Subcutaneous abdominal adipose tissue (tissue), 5 donors: ENCODE data around the gene UNC119.

Experiments used
- H3K27ac ChIP-seq: one replicate; pipeline ENCODE4 v1.7.0; 2013; ENCODE audit warnings: low read depth, mild to moderate bottlenecking, inconsistent platforms, low read length, moderate library complexity
- H3K27me3 ChIP-seq, 5 donors: one replicate each; pipeline ENCODE4 v1.7.0; 2013; ENCODE audit warnings: low read length in 5 of 5, inconsistent platforms in 1 of 5; ENCODE audit not compliant: control insufficient read depth in 5 of 5, insufficient read depth in 4 of 5
- H3K36me3 ChIP-seq, 5 donors: one replicate each; pipeline ENCODE4 v1.7.0; 2013; ENCODE audit warnings: low read length in 5 of 5; ENCODE audit not compliant: control insufficient read depth in 5 of 5, insufficient read depth in 5 of 5
- H3K4me1 ChIP-seq, 5 donors: one replicate each; pipeline ENCODE4 v1.7.0; 2013; ENCODE audit warnings: low read length in 5 of 5, mild to moderate bottlenecking in 3 of 5, moderate library complexity in 1 of 5; ENCODE audit not compliant: control insufficient read depth in 5 of 5, insufficient read depth in 5 of 5
- H3K4me3 ChIP-seq, 5 donors: one replicate each; pipeline ENCODE4 v1.7.0; 2013; ENCODE audit warnings: low read length in 5 of 5, low read depth in 1 of 5
- H3K9ac ChIP-seq, 5 donors: one replicate each; pipeline ENCODE4 v1.7.0; 2013; ENCODE audit warnings: low read length in 5 of 5, mild to moderate bottlenecking in 4 of 5, moderate library complexity in 3 of 5
- H3K9me3 ChIP-seq, 5 donors: one replicate each; pipeline ENCODE4 v1.7.0; 2013; ENCODE audit warnings: low read length in 5 of 5; ENCODE audit not compliant: control insufficient read depth in 5 of 5
- donor health status: healthy.
- donor health status: healthy.
- donor health status: healthy.
- donor health status: healthy.
- donor health status: healthy.

The UNC119 gene

GRCh38 chr17:28545787-28546415 is 6.5 kb downstream of the UNC119 start:
- H3K27ac ChIP-seq: no peak overlapping the region
- peaks cover 1 to 21% (median 14%) of the 10 kb centered on the region in 5 donors for H3K4me1 ChIP-seq
- H3K4me3 ChIP-seq: no peak overlapping the region
- no peaks in the 10 kb centered on the region for H3K9me3 ChIP-seq
- H3K9ac ChIP-seq: no peak overlapping the region
- no peaks in the 10 kb centered on the region for H3K27me3 ChIP-seq
- peaks cover 0 to 18% (median 11%) of the 10 kb centered on the region in 5 donors for H3K36me3 ChIP-seq

DNA sequence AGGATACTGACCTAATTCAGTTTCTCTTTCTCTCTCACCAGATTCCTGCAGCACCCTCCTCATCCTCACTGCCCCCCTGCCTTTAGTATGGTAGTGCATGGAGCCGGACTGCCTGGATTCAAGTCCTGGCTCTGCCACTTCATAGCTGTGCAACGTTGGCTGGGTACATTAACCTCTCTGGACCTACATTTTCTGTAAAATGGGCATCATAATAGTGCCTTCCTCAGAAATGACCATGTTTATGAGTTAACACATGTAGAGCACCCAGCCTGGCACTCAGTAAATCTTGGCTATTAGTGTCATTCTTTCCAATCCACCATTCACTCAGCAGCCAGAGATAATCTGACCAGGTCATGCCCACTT is 7.3 kb downstream of the UNC119 start:
- Histone ChIP-seq H3K9ac (no peak overlapping the region), H3K27me3 (no peaks in the 10 kb centered on the region), H3K4me1 (peaks cover 0 to 14% (median 10%) of the 10 kb centered on the region in 5 donors), H3K9me3 (no peaks in the 10 kb centered on the region), H3K27ac (no peak overlapping the region), H3K36me3 (peaks cover 0 to 18% (median 11%) of the 10 kb centered on the region in 5 donors), H3K4me3 (no peak overlapping the region)

GRCh38 chr17:28544402-28545140 is 7.9 kb downstream of the UNC119 start:
- Histone ChIP-seq H3K9ac (no peak overlapping the region), H3K27me3 (no peaks in the 10 kb centered on the region), H3K36me3 (peaks cover 0 to 18% (median 11%) of the 10 kb centered on the region in 5 donors), H3K4me1 (peaks cover 0 to 8% (median 4%) of the 10 kb centered on the region in 5 donors), H3K27ac (no peak overlapping the region), H3K4me3 (no peak overlapping the region), H3K9me3 (no peaks in the 10 kb centered on the region)

- no peaks in the 10 kb centered on the region for H3K9me3 ChIP-seq
- peaks cover 0 to 3% (median 0%) of the 10 kb centered on the region in 5 donors for H3K4me1 ChIP-seq
- H3K9ac ChIP-seq: no peak overlapping the region
- H3K36me3 ChIP-seq: peaks cover 0 to 4% (median under 1%) of the 10 kb centered on the region in 5 donors
- no peak overlapping the region for H3K27ac ChIP-seq
- peaks cover 0 to 3% (median 0%) of the 10 kb centered on the region in 5 donors for H3K27me3 ChIP-seq
- H3K4me3 ChIP-seq: no peak overlapping the region
Measured at GRCh38 chr17:28541439-28541838, 11.0 kb downstream of the UNC119 start.

DNA sequence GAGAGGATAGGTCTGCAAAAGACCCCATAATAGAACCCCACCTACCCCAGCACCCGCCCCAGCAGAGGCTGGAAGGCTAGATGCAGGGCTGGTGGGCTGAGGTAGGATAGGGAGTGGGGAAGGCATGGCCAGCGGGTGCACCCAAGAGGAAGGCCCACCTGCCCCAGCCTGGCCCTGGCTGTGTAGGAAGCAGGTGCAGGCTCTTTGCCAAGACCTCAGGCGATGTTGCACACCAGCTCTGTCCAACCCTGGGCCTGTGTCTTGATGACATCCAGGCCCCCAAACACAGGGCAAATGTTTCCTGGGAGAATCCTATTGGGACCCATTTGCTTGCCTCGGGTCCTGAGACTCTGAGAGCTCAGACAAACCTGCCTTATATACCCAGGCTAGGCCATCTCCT is 12.2 kb downstream of the UNC119 start:
- no peak overlapping the region for H3K9ac ChIP-seq
- no peak overlapping the region for H3K4me3 ChIP-seq
- no peaks in the 10 kb centered on the region for H3K4me1 ChIP-seq
- H3K27ac ChIP-seq: no peak overlapping the region
- no peaks in the 10 kb centered on the region for H3K9me3 ChIP-seq
- no peaks in the 10 kb centered on the region for H3K36me3 ChIP-seq
- H3K27me3 ChIP-seq: peaks cover 0 to 3% (median 0%) of the 10 kb centered on the region in 5 donors

GRCh38 chr17:28538296-28538895 is 14.0 kb downstream of the UNC119 start:
- H3K27ac ChIP-seq: no peak overlapping the region
- no peak overlapping the region for H3K4me3 ChIP-seq
- no peaks in the 10 kb centered on the region for H3K4me1 ChIP-seq
- no peaks in the 10 kb centered on the region for H3K9me3 ChIP-seq
- no peak overlapping the region for H3K9ac ChIP-seq
- no peaks in the 10 kb centered on the region for H3K36me3 ChIP-seq
- peaks cover 0 to 3% (median 0%) of the 10 kb centered on the region in 5 donors for H3K27me3 ChIP-seq

DNA sequence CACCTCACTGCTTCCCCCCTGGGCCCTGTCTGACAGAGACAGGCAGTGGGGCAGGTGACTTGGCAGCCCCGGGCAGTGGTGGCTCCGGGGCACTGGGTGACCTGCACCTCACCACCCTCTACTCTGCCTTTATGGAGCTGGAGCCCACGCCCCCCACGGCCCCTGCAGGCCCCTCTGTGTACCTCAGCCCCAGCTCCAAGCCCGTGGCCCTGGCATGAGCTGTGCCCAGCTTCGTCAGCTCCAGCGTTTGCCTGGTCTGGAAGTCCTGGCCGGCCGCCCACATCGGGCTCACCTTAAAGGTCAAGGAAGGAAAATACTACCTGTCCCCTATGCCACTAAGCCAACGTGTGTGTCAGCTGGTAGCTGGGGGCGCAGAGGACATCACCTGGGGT is 15.2 kb downstream of the UNC119 start:
- H3K4me3 ChIP-seq: no peak overlapping the region
- H3K9ac ChIP-seq: no peak overlapping the region
- no peak overlapping the region for H3K27ac ChIP-seq
- H3K27me3 ChIP-seq: peaks cover 0 to 3% (median 0%) of the 10 kb centered on the region in 5 donors
- no peaks in the 10 kb centered on the region for H3K36me3 ChIP-seq
- no peaks in the 10 kb centered on the region for H3K4me1 ChIP-seq
- H3K9me3 ChIP-seq: no peaks in the 10 kb centered on the region

- Histone ChIP-seq H3K4me1 (no peaks in the 10 kb centered on the region), H3K36me3 (no peaks in the 10 kb centered on the region), H3K27ac (no peak overlapping the region), H3K4me3 (no peak overlapping the region), H3K27me3 (peaks cover 0 to 3% (median 1%) of the 10 kb centered on the region in 5 donors), H3K9me3 (no peaks in the 10 kb centered on the region), H3K9ac (no peak overlapping the region)
Measured at GRCh38 chr17:28536532-28537218, 15.7 kb downstream of the UNC119 start.

GRCh38 chr17:28534740-28535375 is 17.6 kb downstream of the UNC119 start:
- no peak overlapping the region for H3K9ac ChIP-seq
- no peaks in the 10 kb centered on the region for H3K9me3 ChIP-seq
- H3K27ac ChIP-seq: no peak overlapping the region
- H3K36me3 ChIP-seq: no peaks in the 10 kb centered on the region
- peaks cover 0 to 10% (median 4%) of the 10 kb centered on the region in 5 donors for H3K27me3 ChIP-seq
- no peak overlapping the region for H3K4me3 ChIP-seq
- H3K4me1 ChIP-seq: no peaks in the 10 kb centered on the region
